HepG2 (cell line): ENCODE results near the gene TMEM184B. TPM values are rescaled to one million over a fixed set of nuclear protein-coding genes. Genes with fewer than 3 reads are reported as not detected.
A peak's percentile ranks its signal among the peaks of the same experiment; 100 is the strongest.

Experiments
- NR2F1 ChIP-seq, 2 experiments: fragments of 450-650 bp in 1 of 2; formaldehyde crosslinking in 1 of 2; IDR thresholded peaks; 2 replicates each; pipeline versions ENCODE4 v1.5.0 to v1.6.1; 2016 to 2020; ENCODE audit warnings: mild to moderate bottlenecking in 1 of 2, missing compliant biosample characterization in 1 of 2, missing genetic modification reagents in 1 of 2, moderate library complexity in 1 of 2
- RBFOX2 ChIP-seq: fragments of 200-400 bp; formaldehyde crosslinking; IDR thresholded peaks from 2 replicates; pipeline ENCODE4 v1.6.1; 2017; ENCODE audit warnings: low read depth, mild to moderate bottlenecking, low read length
- ZFP82 ChIP-seq: sonication (generic); formaldehyde crosslinking; IDR thresholded peaks from 2 replicates; pipeline ENCODE4 v1.5.1; 2020; ENCODE audit warnings: mild to moderate bottlenecking, missing genetic modification reagents, borderline replicate concordance
- ZFP90 ChIP-seq: sonication (generic); formaldehyde crosslinking; IDR thresholded peaks from 2 replicates; pipeline ENCODE4 v1.8.0; 2022; ENCODE audit warnings: missing genetic modification reagents, mild to moderate bottlenecking, inconsistent platforms, borderline replicate concordance
- ZNF556 ChIP-seq: sonication (generic); formaldehyde crosslinking; IDR thresholded peaks from 2 replicates; pipeline ENCODE4 v1.4.0; 2020; ENCODE audit warnings: mild to moderate bottlenecking, missing genetic modification reagents, borderline replicate concordance
- ZNF83 ChIP-seq: sonication (generic); formaldehyde crosslinking; IDR thresholded peaks from 2 replicates; pipeline ENCODE4 v1.4.0; 2020; ENCODE audit warnings: missing genetic modification reagents, mild to moderate bottlenecking, borderline replicate concordance
- polyA plus RNA-seq, 8 experiments: library from polyadenylated mRNA; depleted of rRNA in 3 of 8; stranded (reverse) in 7 of 8; unstranded in 1 of 8; fragments of >200 nt; fragmentation: Illumina TruSeq in 4 of 8; extraction: Trizol in 4 of 8; gene quantifications; 2 replicates each; pipeline versions ENCODE4 v1.2.1 to v1.2.3, GENCODE V29; 2011 to 2016; ENCODE audit warnings: low read depth in 4 of 8, missing spikeins in 1 of 8, mixed read lengths in 1 of 8; ENCODE audit not compliant: insufficient read depth in 1 of 8
- total RNA-seq, 5 experiments: library from RNA; depleted of rRNA; stranded (reverse); fragments of >200 nt; fragmentation: Illumina TruSeq; extraction: Trizol; gene quantifications; 2 replicates each; pipeline ENCODE4 v1.2.3, GENCODE V29; 2016; ENCODE audit warnings: low read depth in 1 of 5
- TF ChIP-seq, protein P1 (sequence below): sonication (generic); formaldehyde crosslinking; IDR thresholded peaks from 2 replicates; pipeline ENCODE4 v1.5.1; 2020; ENCODE audit warnings: missing genetic modification reagents, mild to moderate bottlenecking, borderline replicate concordance
- TF ChIP-seq, protein P2 (sequence below): sonication (generic); formaldehyde crosslinking; IDR thresholded peaks from 2 replicates; pipeline ENCODE4 v1.5.1; 2020; ENCODE audit warnings: mild to moderate bottlenecking, moderate library complexity, missing genetic modification reagents

TMEM184B gene
- total and polyA plus RNA-seq, 2 of the 13 experiments (the other 11 are each of a cell fraction or from before 2014, with no cell fraction given): 15.9 to 16.0 TPM

DNA sequence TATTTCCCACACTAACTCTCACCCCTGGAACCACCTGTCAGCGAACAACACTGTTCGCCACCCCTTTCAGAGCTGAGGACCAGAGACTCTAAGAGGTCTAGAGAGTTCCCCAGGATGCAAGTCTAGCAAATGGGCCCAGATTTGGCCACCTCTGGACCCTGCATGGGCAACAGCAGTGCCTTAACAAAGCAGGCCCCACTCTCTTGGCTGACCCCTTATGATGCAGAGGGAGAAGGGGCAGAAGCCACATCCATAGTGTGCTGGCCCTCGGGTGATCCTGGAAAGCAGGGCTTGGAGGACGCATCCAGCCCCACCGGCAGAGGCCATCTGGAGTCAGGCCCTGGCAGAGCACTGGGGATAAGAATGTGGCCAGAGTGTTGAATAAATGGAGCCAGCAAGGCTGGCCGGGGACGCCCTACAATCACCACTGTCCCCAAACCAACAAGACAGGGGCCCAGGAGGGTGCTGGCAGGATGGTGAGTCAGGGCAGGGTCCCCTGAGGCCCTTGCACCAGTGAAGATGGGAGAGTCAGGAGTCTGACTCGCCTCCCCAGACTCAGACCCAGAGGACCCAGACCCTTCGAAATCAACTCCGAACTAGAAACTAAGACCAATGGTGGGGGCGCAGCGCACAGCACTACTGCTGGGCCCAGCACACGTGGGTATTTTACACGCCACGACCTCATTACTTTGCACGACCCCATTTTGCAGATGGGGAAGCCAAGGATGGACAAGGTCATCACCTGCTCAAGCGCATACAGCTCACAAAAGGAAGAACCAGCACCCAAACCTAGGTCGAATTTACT lies 37.9 kb upstream of the TMEM184B start (continued):
- TF ChIP-seq, protein P1, sequence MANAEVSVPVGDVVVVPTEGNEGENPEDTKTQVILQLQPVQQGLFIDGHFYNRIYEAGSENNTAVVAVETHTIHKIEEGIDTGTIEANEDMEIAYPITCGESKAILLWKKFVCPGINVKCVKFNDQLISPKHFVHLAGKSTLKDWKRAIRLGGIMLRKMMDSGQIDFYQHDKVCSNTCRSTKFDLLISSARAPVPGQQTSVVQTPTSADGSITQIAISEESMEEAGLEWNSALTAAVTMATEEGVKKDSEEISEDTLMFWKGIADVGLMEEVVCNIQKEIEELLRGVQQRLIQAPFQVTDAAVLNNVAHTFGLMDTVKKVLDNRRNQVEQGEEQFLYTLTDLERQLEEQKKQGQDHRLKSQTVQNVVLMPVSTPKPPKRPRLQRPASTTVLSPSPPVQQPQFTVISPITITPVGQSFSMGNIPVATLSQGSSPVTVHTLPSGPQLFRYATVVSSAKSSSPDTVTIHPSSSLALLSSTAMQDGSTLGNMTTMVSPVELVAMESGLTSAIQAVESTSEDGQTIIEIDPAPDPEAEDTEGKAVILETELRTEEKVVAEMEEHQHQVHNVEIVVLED (CRISPR knock-in tag): no peak
- TF ChIP-seq RBFOX2: peak; percentile 21; the same call in 1 of the 2 replicates
- 0 out of 2 replicates have a peak, but pooled peaks have one; percentile 74 for TF ChIP-seq ZNF83 (CRISPR knock-in tag)
- no peak for TF ChIP-seq ZFP90 (CRISPR knock-in tag)
- no peak for TF ChIP-seq NR2F1 (CRISPR knock-in tag; IDR thresholded peaks at IDR 0.05)
- TF ChIP-seq ZFP82 (CRISPR knock-in tag): no peak
- TF ChIP-seq, protein P2, sequence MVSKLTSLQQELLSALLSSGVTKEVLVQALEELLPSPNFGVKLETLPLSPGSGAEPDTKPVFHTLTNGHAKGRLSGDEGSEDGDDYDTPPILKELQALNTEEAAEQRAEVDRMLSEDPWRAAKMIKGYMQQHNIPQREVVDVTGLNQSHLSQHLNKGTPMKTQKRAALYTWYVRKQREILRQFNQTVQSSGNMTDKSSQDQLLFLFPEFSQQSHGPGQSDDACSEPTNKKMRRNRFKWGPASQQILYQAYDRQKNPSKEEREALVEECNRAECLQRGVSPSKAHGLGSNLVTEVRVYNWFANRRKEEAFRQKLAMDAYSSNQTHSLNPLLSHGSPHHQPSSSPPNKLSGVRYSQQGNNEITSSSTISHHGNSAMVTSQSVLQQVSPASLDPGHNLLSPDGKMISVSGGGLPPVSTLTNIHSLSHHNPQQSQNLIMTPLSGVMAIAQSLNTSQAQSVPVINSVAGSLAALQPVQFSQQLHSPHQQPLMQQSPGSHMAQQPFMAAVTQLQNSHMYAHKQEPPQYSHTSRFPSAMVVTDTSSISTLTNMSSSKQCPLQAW: no peak
- no peak for TF ChIP-seq ZNF556 (CRISPR knock-in tag)
